Endothelial cell of umbilical vein (primary cell): ENCODE measurements around the gene APLP2.

Source experiments
- CTCF ChIP-seq, 2 donors: IDR thresholded peaks; 1 replicate in 1 of 2; 2 replicates in 1 of 2; pipeline ENCODE4 v1.5.1; 2011; ENCODE audit warnings: low read length in 2 of 2, mild to moderate bottlenecking in 2 of 2, moderate library complexity in 2 of 2, control low read depth in 1 of 2, inconsistent platforms in 1 of 2, low read depth in 1 of 2; ENCODE audit not compliant: insufficient read depth in 1 of 2; ENCODE audit errors: extremely low read depth in 1 of 2
- EZH2 ChIP-seq: IDR thresholded peaks from 2 replicates; pipeline ENCODE4 v1.6.1; 2012; ENCODE audit warnings: borderline replicate concordance, low read depth, mild to moderate bottlenecking, moderate library complexity, low read length, inconsistent platforms; ENCODE audit not compliant: severe bottlenecking
- FOS ChIP-seq: IDR thresholded peaks from 2 replicates; pipeline ENCODE4 v1.6.1; 2011; ENCODE audit warnings: mild to moderate bottlenecking, low read length, moderate library complexity, borderline replicate concordance; ENCODE audit not compliant: insufficient read depth
- GATA2 ChIP-seq: IDR thresholded peaks from 2 replicates; pipeline ENCODE4 v1.7.0; 2011; ENCODE audit warnings: low read depth, mild to moderate bottlenecking, moderate library complexity, mixed read lengths, low read length; ENCODE audit not compliant: insufficient read length, insufficient read depth
- JUN ChIP-seq: IDR thresholded peaks from 2 replicates; pipeline ENCODE4 v1.6.1; 2011; ENCODE audit warnings: borderline replicate concordance, low read depth; ENCODE audit not compliant: insufficient read length, insufficient read depth
- MAX ChIP-seq: IDR thresholded peaks from 2 replicates; pipeline ENCODE4 v1.6.1; 2011; ENCODE audit not compliant: insufficient read depth, insufficient read length
- MYC ChIP-seq: IDR thresholded peaks from one replicate; pipeline ENCODE4 v1.6.1; 2011; ENCODE audit warnings: mild to moderate bottlenecking, low read depth, low read length
- POLR2A ChIP-seq: IDR thresholded peaks from 2 replicates; pipeline ENCODE4 v1.6.1; 2012; ENCODE audit warnings: low read depth, mild to moderate bottlenecking, control low read depth, low read length
- POLR2AphosphoS5 ChIP-seq: IDR thresholded peaks from 2 replicates; pipeline ENCODE4 v1.6.1; 2012; ENCODE audit warnings: low read depth, mild to moderate bottlenecking, control low read depth, low read length, moderate library complexity; ENCODE audit not compliant: insufficient read depth

DNA sequence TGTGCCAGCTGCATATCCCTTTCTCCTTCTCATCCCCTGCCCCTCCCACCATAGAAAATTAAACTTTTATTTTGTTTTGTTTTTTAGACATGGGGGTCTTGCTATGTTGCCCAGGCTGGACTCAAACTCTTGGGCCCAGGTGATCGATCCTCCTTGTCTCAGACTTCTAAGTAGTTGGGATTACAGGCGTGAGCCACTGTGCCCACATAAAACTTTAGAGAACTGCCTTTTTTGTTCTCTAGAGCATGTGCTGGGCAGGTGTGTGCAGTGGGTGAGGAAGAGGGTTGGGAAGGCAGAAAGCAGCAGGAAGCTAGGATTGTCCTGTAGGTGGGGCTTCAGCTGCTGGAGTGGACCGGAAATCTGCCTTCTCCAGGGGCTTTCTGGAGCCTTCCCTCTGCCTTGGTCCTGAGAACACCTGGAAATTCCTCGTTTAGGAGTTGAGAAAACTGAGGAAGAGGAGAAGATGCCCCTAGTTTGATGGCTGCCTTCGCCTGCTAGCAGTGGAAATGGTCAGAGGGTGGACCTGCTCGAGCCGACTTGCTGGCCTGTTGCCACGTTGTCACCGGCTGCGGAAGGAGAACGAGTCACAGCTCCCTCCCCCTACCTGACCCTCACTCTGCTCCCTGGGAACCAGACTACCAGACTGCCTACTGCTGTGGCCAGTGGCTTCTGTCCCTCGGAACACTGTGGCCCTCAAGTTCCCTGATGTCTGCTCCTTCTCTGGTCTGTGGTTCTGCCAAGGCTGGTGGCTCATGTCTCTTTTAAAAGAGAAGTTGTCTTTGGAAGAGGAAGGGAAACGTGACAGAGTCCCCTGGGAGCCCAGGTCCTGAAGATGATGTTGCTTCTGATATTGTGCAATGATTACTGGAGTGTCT is 93.9 kb downstream of the APLP2 start:
- TF ChIP-seq CTCF (IDR thresholded peaks at IDR 0.05; ENCODE audit: extremely low read depth in 1 of 2, insufficient read depth in 1 of 2, low read depth in 1 of 2, low read length in 2 of 2): no peak
- TF ChIP-seq POLR2A: no peak
- no peak for TF ChIP-seq MAX
- TF ChIP-seq EZH2: no peak
- no peak for TF ChIP-seq POLR2AphosphoS5
- no peak for TF ChIP-seq MYC
- no peak for TF ChIP-seq JUN
- TF ChIP-seq FOS: no peak
- no peak for TF ChIP-seq GATA2
